ENCODE measurements around the gene SPTSSA.

DNA sequence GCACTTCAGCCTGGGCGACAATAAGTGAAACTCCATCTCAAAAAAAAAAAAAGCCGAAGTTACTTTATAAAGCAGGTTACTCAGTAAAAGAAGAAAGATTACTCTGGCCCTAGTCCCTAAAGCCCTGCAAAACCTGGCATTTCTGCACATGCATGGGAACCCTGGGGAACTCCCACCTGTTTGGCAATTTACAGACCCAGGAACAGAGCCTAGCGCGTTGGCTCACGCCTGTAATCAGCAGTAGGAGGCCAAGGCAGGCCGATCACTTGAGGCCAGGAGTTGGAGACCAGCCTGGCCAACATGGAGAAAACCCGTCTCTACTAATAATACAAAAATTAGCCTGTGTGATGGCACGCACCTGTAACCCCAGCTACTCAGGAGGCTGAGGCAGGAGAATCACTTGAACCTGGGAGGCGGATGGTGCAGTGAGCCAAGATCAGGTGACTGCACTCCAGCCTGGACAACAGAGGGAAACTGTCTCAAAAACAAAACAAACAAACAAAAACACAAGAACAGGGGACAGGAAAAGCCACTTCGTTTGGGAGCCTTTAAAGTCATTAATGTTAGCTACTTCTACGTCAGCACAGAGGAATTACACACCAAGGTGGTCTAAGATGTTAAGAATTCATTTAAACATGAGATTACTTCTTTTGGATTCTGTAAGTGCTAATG lies 34.1 kb upstream of the SPTSSA start:
- TF ChIP-seq, protein P1, sequence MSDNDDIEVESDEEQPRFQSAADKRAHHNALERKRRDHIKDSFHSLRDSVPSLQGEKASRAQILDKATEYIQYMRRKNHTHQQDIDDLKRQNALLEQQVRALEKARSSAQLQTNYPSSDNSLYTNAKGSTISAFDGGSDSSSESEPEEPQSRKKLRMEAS (IDR thresholded peaks at IDR 0.05; ENCODE audit: low read depth): no peak
- TF ChIP-seq FOXM1 (IDR thresholded peaks at IDR 0.05; ENCODE audit: low read depth) (no peak), TCF12 (IDR thresholded peaks at IDR 0.05) (no peak)

All from SK-N-SH (cell line).